ENCODE results near the gene GOLGA8A.
"Not testable (repeated sequence)": the region's sequence is repeated elsewhere in the genome, so short reads cannot be mapped to it uniquely, and the experiment has no call there.

Gene GOLGA8A

GRCh38 chr15:34408973-34409372 is 28.6 kb downstream of the GOLGA8A start:
- DNase-seq (ENCODE audit: low spot score), result not testable (repeated sequence)

- not testable (repeated sequence) for DNase-seq (ENCODE audit: low spot score)
Measured at GRCh38 chr15:34403899-34404298, 33.7 kb downstream of the GOLGA8A start.

GRCh38 chr15:34403160-34403598 is 34.4 kb downstream of the GOLGA8A start:
- DNase-seq (ENCODE audit: low spot score), result not testable (repeated sequence)

GRCh38 chr15:34397637-34398259 is 39.9 kb downstream of the GOLGA8A start:
- DNase-seq (ENCODE audit: low spot score), result not testable (repeated sequence)

- not testable (repeated sequence) for DNase-seq (ENCODE audit: low spot score)
Measured at GRCh38 chr15:34392981-34393380, 44.6 kb downstream of the GOLGA8A start.

GRCh38 chr15:34389594-34390086 is 48.0 kb downstream of the GOLGA8A start:
- not testable (repeated sequence) for DNase-seq (ENCODE audit: low spot score)
